ENCODE measurements around the gene IGFALS.

The IGFALS gene

GRCh38 chr16:1768061-1768766, 25.3 kb downstream of the IGFALS start:
- Histone ChIP-seq H3K9me3 (no peaks in the 10 kb centered on the region), H3K27ac (no peak overlapping the region), H3K27me3 (no peaks in the 10 kb centered on the region), H3K4me3 (no peak overlapping the region), H3K4me1 (peaks cover 0 to 40% (median 19%) of the 10 kb centered on the region in 4 donors), H3K36me3 (peaks cover 45 to 65% (median 58%) of the 10 kb centered on the region in 3 donors)
- TF ChIP-seq CTCF (IDR thresholded peaks at IDR 0.05), result no peak
- DNase-seq, result no peak
- intact Hi-C loops (cut with DNase I; ENCODE audit: low total_unique reads), result no loop called here

GRCh38 chr16:1767116-1767994, 26.1 kb downstream of the IGFALS start:
- H3K36me3 ChIP-seq, result peaks cover 53 to 74% (median 67%) of the 10 kb centered on the region in 3 donors
- H3K4me1 ChIP-seq, result peaks cover 0 to 37% (median 18%) of the 10 kb centered on the region in 4 donors
- no peaks in the 10 kb centered on the region for H3K9me3 ChIP-seq
- TF ChIP-seq CTCF (IDR thresholded peaks at IDR 0.05), result no peak
- H3K27me3 ChIP-seq, result no peaks in the 10 kb centered on the region
- H3K27ac ChIP-seq, result no peak overlapping the region
- no peak overlapping the region for H3K4me3 ChIP-seq
- DNase-seq, result no peak
- intact Hi-C loops (cut with DNase I; ENCODE audit: low total_unique reads), result no loop called here

- intact Hi-C loops (cut with DNase I; ENCODE audit: low total_unique reads), result no loop called here
- no peaks in the 10 kb centered on the region for H3K27me3 ChIP-seq
- peaks cover 60 to 81% (median 73%) of the 10 kb centered on the region in 3 donors for H3K36me3 ChIP-seq
These were observed 26.8 kb downstream of the IGFALS start for GRCh38 chr16:1766701-1767100.

GRCh38 chr16:1766231-1766630, 27.3 kb downstream of the IGFALS start:
- Histone ChIP-seq H3K36me3 (peaks cover 62 to 85% (median 78%) of the 10 kb centered on the region in 3 donors), H3K4me1 (peaks cover 0 to 26% (median 12%) of the 10 kb centered on the region in 4 donors), H3K4me3 (no peak overlapping the region), H3K9me3 (no peaks in the 10 kb centered on the region), H3K27ac (no peak overlapping the region), H3K27me3 (no peaks in the 10 kb centered on the region)
- DNase-seq, result no peak
- TF ChIP-seq CTCF (IDR thresholded peaks at IDR 0.05), result no peak
- intact Hi-C loops (cut with DNase I; ENCODE audit: low total_unique reads), result no loop called here

More at GRCh38 chr16:1766701-1767100, 26.8 kb downstream of the IGFALS start:
- no peak for TF ChIP-seq CTCF (IDR thresholded peaks at IDR 0.05)
- no peak overlapping the region for H3K27ac ChIP-seq
- no peak overlapping the region for H3K4me3 ChIP-seq
- no peaks in the 10 kb centered on the region for H3K9me3 ChIP-seq
- DNase-seq, result no peak
- peaks cover 0 to 30% (median 13%) of the 10 kb centered on the region in 4 donors for H3K4me1 ChIP-seq

- H3K36me3 ChIP-seq, result peaks cover 66 to 89% (median 82%) of the 10 kb centered on the region in 3 donors
- intact Hi-C loops (cut with DNase I; ENCODE audit: low total_unique reads), result no loop called here
These were observed 27.7 kb downstream of the IGFALS start for GRCh38 chr16:1765826-1766225.

More at GRCh38 chr16:1765826-1766225, 27.7 kb downstream of the IGFALS start:
- Histone ChIP-seq H3K27me3 (no peaks in the 10 kb centered on the region), H3K4me3 (no peak overlapping the region), H3K4me1 (peaks cover 0 to 26% (median 12%) of the 10 kb centered on the region in 4 donors), H3K27ac (no peak overlapping the region), H3K9me3 (no peaks in the 10 kb centered on the region)
- no peak for DNase-seq
- TF ChIP-seq CTCF (IDR thresholded peaks at IDR 0.05), result no peak

All from tibial artery (tissue), 4 donors.